Frontal cortex (tissue), 4 donors: ENCODE measurements around the gene CPEB1. TPM values are rescaled to one million over a fixed set of nuclear protein-coding genes. Genes with fewer than 3 reads are reported as not detected.

ENCODE experiments used
- DNase-seq, 2 donors: peaks; one replicate each; pipeline ENCODE4 v3.0.0; 2012; ENCODE audit warnings: low spot score in 2 of 2
- FAIRE-seq: peaks from 2 replicates; lab custom pipeline; 2012; peaks lifted over from hg19 to GRCh38; lab: Jason Lieb, UNC
- total RNA-seq: library from RNA; depleted of rRNA; stranded (reverse); fragments of >200 nt; gene quantifications from one replicate; pipeline ENCODE4 v1.2.3, GENCODE V29; 2014
- donor health status: control.
- donor health status: control.
- donor health status: control.

CPEB1 gene
- total RNA-seq, 1 donor from 2014 or later: 2.0 TPM

GRCh38 chr15:82602195-82602594 lies 45.0 kb downstream of the CPEB1 start:
- no peak for FAIRE-seq

GRCh38 chr15:82599862-82600261 lies 47.3 kb downstream of the CPEB1 start:
- DNase-seq (no peak), FAIRE-seq (no peak)

More at GRCh38 chr15:82602195-82602594, 45.0 kb downstream of the CPEB1 start:
- DNase-seq: no peak

- FAIRE-seq: no peak
- no peak for DNase-seq
These were observed 49.3 kb downstream of the CPEB1 start for GRCh38 chr15:82597815-82598214.

GRCh38 chr15:82595766-82596165 lies 51.4 kb downstream of the CPEB1 start:
- DNase-seq (no peak), FAIRE-seq (no peak)

GRCh38 chr15:82595203-82595602 lies 52.0 kb downstream of the CPEB1 start:
- no peak for FAIRE-seq
- no peak for DNase-seq

- DNase-seq (no peak), FAIRE-seq (no peak)
These were observed 59.4 kb downstream of the CPEB1 start for GRCh38 chr15:82587805-82588204.

GRCh38 chr15:82585072-82585471 lies 62.1 kb downstream of the CPEB1 start:
- no peak for DNase-seq
- no peak for FAIRE-seq

- no peak for DNase-seq
- no peak for FAIRE-seq
These were observed 66.5 kb downstream of the CPEB1 start for GRCh38 chr15:82580713-82581112.

GRCh38 chr15:82575335-82575734 lies 71.8 kb downstream of the CPEB1 start:
- FAIRE-seq (no peak), DNase-seq (no peak)

GRCh38 chr15:82572986-82573385 lies 74.2 kb downstream of the CPEB1 start:
- DNase-seq: no peak

GRCh38 chr15:82572311-82572710 lies 74.9 kb downstream of the CPEB1 start:
- DNase-seq (peak in 1 of 2 donors; percentile 33), FAIRE-seq (no peak)

More at GRCh38 chr15:82572986-82573385, 74.2 kb downstream of the CPEB1 start:
- no peak for FAIRE-seq

GRCh38 chr15:82571722-82572222 lies 75.4 kb downstream of the CPEB1 start:
- FAIRE-seq: no peak
- DNase-seq: peak; percentile 47 to 68

- DNase-seq: no peak
- no peak for FAIRE-seq
These were observed 76.2 kb downstream of the CPEB1 start for GRCh38 chr15:82570721-82571508.

- FAIRE-seq (no peak), DNase-seq (no peak)
These were observed 77.3 kb downstream of the CPEB1 start for GRCh38 chr15:82569834-82570233.

GRCh38 chr15:82568986-82569385 lies 78.2 kb downstream of the CPEB1 start:
- no peak for FAIRE-seq
- DNase-seq: no peak

- no peak for FAIRE-seq
- no peak for DNase-seq
These were observed 79.5 kb downstream of the CPEB1 start for GRCh38 chr15:82567661-82568060.

- DNase-seq (no peak), FAIRE-seq (no peak)
These were observed 80.5 kb downstream of the CPEB1 start for GRCh38 chr15:82566690-82567089.

- FAIRE-seq (no peak), DNase-seq (no peak)
These were observed 88.7 kb downstream of the CPEB1 start for GRCh38 chr15:82558502-82558901.

GRCh38 chr15:82556315-82557035 lies 90.7 kb downstream of the CPEB1 start:
- no peak for FAIRE-seq
- no peak for DNase-seq

- FAIRE-seq (no peak), DNase-seq (no peak)
These were observed 92.3 kb downstream of the CPEB1 start for GRCh38 chr15:82554849-82555248.

- FAIRE-seq (no peak), DNase-seq (no peak)
These were observed 92.8 kb downstream of the CPEB1 start for GRCh38 chr15:82554351-82554750.
